ENCODE results near the gene GPR141. TPM values are rescaled to one million over a fixed set of nuclear protein-coding genes. Genes with fewer than 3 reads are reported as not detected.

GPR141 gene
- total and polyA plus RNA-seq, 7 donors: not detected

GRCh38 chr7:37660614-37661013, 23.0 kb upstream of the GPR141 start:
- intact Hi-C loops (cut with DNase I): no loop called here
- ATAC-seq (no peak), DNase-seq (no peak)
- H3K4me3 ChIP-seq: no peak overlapping the region
- H3K36me3 ChIP-seq (ENCODE audit: insufficient read depth in 1 of 2, low read depth in 1 of 2): no peaks in the 10 kb centered on the region
- no peak for TF ChIP-seq CTCF (IDR thresholded peaks at IDR 0.05)
- no peaks in the 10 kb centered on the region for H3K27me3 ChIP-seq (ENCODE audit: insufficient read depth in 3 of 3, low read length in 2 of 3)
- H3K9me3 ChIP-seq: no peaks in the 10 kb centered on the region
- no peak overlapping the region for H3K27ac ChIP-seq
- 79 to 90% (median 89%) methylated on average over 4 of the region's 4 CpGs for WGBS, 3 donors
- no peaks in the 10 kb centered on the region for H3K4me1 ChIP-seq

DNA sequence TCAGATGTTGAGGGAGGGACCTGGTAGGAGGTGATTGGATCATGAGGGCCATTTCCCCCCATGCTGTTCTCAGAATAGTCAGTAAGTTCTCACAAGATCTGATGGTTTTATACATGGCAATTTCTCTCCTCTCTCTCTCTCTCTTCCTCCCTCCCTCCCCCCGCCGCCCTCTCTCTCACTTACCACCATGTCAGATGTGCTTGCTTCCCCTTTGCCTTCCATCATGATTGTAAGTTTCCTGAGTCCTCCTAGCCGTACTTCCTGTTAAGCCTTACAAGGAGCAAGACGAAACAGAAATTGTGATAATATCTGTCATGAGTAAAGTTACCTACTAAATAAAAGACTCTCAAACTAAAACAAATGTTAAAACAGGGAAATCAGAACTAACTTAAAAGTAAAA, 19.9 kb upstream of the GPR141 start:
- no peaks in the 10 kb centered on the region for H3K36me3 ChIP-seq (ENCODE audit: insufficient read depth in 1 of 2, low read depth in 1 of 2)
- H3K9me3 ChIP-seq: no peaks in the 10 kb centered on the region
- TF ChIP-seq CTCF (IDR thresholded peaks at IDR 0.05): no peak
- no peaks in the 10 kb centered on the region for H3K27me3 ChIP-seq (ENCODE audit: insufficient read depth in 3 of 3, low read length in 2 of 3)
- ATAC-seq: no peak
- no peak overlapping the region for H3K27ac ChIP-seq
- H3K4me3 ChIP-seq: no peak overlapping the region
- intact Hi-C loops (cut with DNase I): no loop called here
- 67 to 70% (median 68%) methylated on average over 4 of the region's 4 CpGs for WGBS, 3 donors
- no peaks in the 10 kb centered on the region for H3K4me1 ChIP-seq
- DNase-seq: no peak

GRCh38 chr7:37665352-37666022, 18.1 kb upstream of the GPR141 start:
- H3K4me1 ChIP-seq: no peaks in the 10 kb centered on the region
- no peaks in the 10 kb centered on the region for H3K9me3 ChIP-seq
- H3K36me3 ChIP-seq (ENCODE audit: insufficient read depth in 1 of 2, low read depth in 1 of 2): no peaks in the 10 kb centered on the region
- TF ChIP-seq CTCF (IDR thresholded peaks at IDR 0.05): no peak
- ATAC-seq: no peak
- WGBS, 3 donors: 69 to 71% (median 70%) methylated on average over 6 of the region's 6 CpGs
- H3K27ac ChIP-seq: no peak overlapping the region
- DNase-seq: no peak
- intact Hi-C loops (cut with DNase I): no loop called here
- no peaks in the 10 kb centered on the region for H3K27me3 ChIP-seq (ENCODE audit: insufficient read depth in 3 of 3, low read length in 2 of 3)
- no peak overlapping the region for H3K4me3 ChIP-seq

DNA sequence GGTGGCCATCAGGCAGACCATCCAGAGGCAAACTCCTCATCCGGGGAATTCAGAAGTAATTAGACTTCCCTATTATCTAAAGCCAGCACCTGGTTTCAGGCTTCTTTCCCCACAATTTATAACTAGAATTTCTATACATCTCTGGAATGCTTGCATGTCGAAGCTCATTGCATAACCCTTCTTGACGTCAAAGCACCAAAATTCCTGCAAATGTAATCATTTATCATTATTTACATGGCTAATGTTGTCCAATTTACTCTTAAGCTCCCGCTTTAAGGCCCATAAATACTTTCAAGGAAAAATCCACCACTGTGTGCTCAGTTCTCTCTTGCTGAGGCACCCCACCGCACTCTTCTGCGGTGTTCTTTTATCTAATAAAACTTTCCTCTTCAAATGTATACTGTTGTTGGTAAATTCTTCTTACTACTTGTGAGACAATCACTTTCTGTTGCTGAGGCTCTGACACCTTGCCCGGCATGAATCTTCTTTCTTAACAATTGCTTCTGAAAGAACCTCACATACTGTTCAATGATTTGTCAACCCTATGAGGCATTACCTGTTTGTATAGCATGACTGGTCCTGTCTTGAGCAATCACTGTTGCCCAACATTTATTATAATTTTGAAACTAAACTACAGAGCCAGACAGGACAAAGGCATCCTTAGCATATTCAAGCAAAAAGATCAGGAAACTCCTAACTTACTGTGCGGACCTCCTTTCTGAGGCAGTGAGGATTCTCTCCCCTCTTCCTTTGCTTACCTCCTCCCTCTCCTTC, 17.4 kb upstream of the GPR141 start:
- Histone ChIP-seq H3K9me3 (no peaks in the 10 kb centered on the region), H3K4me1 (no peaks in the 10 kb centered on the region), H3K36me3 (ENCODE audit: insufficient read depth in 1 of 2, low read depth in 1 of 2) (no peaks in the 10 kb centered on the region), H3K4me3 (no peak overlapping the region), H3K27ac (no peak overlapping the region), H3K27me3 (ENCODE audit: insufficient read depth in 3 of 3, low read length in 2 of 3) (no peaks in the 10 kb centered on the region)
- ATAC-seq (no peak), DNase-seq (no peak)
- TF ChIP-seq CTCF (IDR thresholded peaks at IDR 0.05): no peak
- WGBS, 3 donors: 71 to 82% (median 76%) methylated on average over 8 of the region's 8 CpGs
- intact Hi-C loops (cut with DNase I): no loop called here

Data from psoas muscle (tissue), 8 donors.